Suprapubic skin (tissue), 3 donors: ENCODE data around the gene ART3.

Experiments used
- CTCF ChIP-seq, 2 donors: fragments of 200-600 bp in 1 of 2; fragments of 450-650 bp in 1 of 2; sonication (generic) in 1 of 2; IDR thresholded peaks; one replicate each; pipeline ENCODE4 v1.5.1; 2016 to 2019; ENCODE audit warnings: antibody characterized with exemption in 2 of 2, mild to moderate bottlenecking in 1 of 2, moderate library complexity in 1 of 2
- EP300 ChIP-seq: sonication (generic); formaldehyde crosslinking; IDR thresholded peaks from one replicate; pipeline ENCODE4 v1.6.1; 2017; ENCODE audit warnings: antibody characterized with exemption
- POLR2A ChIP-seq, 2 donors: fragments of 450-650 bp; IDR thresholded peaks; one replicate each; pipeline ENCODE4 v1.6.1; 2017; ENCODE audit warnings: antibody characterized with exemption in 2 of 2, mild to moderate bottlenecking in 2 of 2, moderate library complexity in 2 of 2

GRCh38 chr4:76147454-76148141, 73.1 kb downstream of the ART3 start:
- no peak for TF ChIP-seq POLR2A (IDR thresholded peaks at IDR 0.05)
- TF ChIP-seq CTCF (IDR thresholded peaks at IDR 0.05) = no peak
- TF ChIP-seq EP300 = no peak
